ENCODE results near the gene LCE5A.

The LCE5A gene

DNA sequence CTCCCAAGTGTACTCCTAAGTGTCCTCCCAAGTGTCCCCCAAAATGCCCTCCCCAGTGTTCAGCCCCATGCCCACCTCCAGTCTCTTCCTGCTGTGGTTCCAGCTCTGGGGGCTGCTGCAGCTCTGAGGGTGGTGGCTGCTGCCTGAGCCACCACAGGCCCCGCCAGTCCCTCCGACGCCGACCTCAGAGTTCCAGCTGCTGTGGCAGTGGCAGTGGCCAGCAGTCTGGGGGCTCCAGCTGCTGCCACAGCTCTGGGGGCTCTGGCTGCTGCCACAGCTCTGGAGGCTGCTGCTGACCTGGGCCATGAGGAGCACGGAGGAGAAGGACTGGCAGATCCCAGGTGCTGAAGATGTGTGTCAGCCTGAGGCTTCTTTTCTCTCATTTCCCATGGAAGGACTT is 993 bp downstream of the LCE5A start:
- H3K4me1 ChIP-seq (ENCODE audit: control insufficient read depth, insufficient read depth, low read depth, low read length) = no peaks in the 10 kb centered on the region
- no peak overlapping the region for H3K18ac ChIP-seq (ENCODE audit: low read depth in 1 of 2, low read length in 2 of 2)
- H3K4me2 ChIP-seq (ENCODE audit: low read length, poor library complexity, severe bottlenecking) = no peak overlapping the region
- H3K27ac ChIP-seq (ENCODE audit: low read length, poor library complexity, severe bottlenecking) = no peak overlapping the region
- H3K23ac ChIP-seq (ENCODE audit: low read length in 2 of 2) = no peak overlapping the region
- H3K4ac ChIP-seq (ENCODE audit: low read depth in 1 of 2, low read length in 2 of 2) = no peak overlapping the region
- no peak for DNase-seq
- H3K9me3 ChIP-seq (ENCODE audit: control insufficient read depth, low read length) = no peaks in the 10 kb centered on the region
- H3K14ac ChIP-seq (ENCODE audit: low read length in 2 of 2) = no peak overlapping the region
- no peak overlapping the region for H3K9ac ChIP-seq (ENCODE audit: low read length)
- H4K8ac ChIP-seq (ENCODE audit: low read length) = no peak overlapping the region
- 79% methylated on average over 4 of the region's 5 CpGs for WGBS
- H3K36me3 ChIP-seq (ENCODE audit: control insufficient read depth in 1 of 2, insufficient read depth in 2 of 2, low read depth in 1 of 2, low read length in 2 of 2) = no peaks in the 10 kb centered on the region
- H2BK5ac ChIP-seq (ENCODE audit: low read depth, low read length, poor library complexity, severe bottlenecking) = no peak overlapping the region
- no peak overlapping the region for H2BK12ac ChIP-seq (ENCODE audit: low read length in 2 of 2)
- H3K79me1 ChIP-seq (replicated peaks; ENCODE audit: low read length, poor library complexity, severe bottlenecking) = no peaks in the 10 kb centered on the region
- H4K91ac ChIP-seq (ENCODE audit: low read length) = no peak overlapping the region
- H2BK15ac ChIP-seq (ENCODE audit: low read depth, poor library complexity, severe bottlenecking) = no peak overlapping the region
- H2AK5ac ChIP-seq (ENCODE audit: low read length, severe bottlenecking) = no peak overlapping the region
- no peak overlapping the region for H2AFZ ChIP-seq (ENCODE audit: low read depth, low read length)
- H3K4me3 ChIP-seq (ENCODE audit: insufficient read depth in 1 of 2, low read depth in 1 of 2, low read length in 2 of 2) = no peak overlapping the region
- no peak overlapping the region for H2BK120ac ChIP-seq (ENCODE audit: low read depth, low read length)
- H3K27me3 ChIP-seq (ENCODE audit: control insufficient read depth in 1 of 2, insufficient read depth in 1 of 2, low read length in 2 of 2) = peaks cover 0 to 79% of the 10 kb centered on the region in 2 experiments

DNA sequence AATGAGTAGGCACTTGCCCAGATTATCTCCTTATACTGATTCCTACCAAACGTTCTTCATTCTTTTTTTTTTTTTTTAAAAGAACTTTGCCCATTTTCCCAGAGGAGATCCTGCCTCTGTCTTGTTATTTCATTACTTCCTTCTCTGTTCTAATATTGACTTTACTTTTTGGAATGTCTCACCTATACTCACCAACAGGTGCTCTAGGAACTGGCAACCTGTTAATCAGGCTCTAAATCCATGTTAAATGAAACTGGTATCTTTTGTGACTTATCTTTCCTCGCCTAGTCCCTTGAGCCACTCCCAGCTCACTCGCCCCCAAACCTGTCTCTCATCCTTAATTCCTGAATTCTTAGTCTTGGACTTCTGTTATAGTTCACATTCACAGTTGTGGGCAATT is 2.5 kb downstream of the LCE5A start:
- no peak overlapping the region for H2BK5ac ChIP-seq (ENCODE audit: low read depth, low read length, poor library complexity, severe bottlenecking)
- no peak overlapping the region for H2AFZ ChIP-seq (ENCODE audit: low read depth, low read length)
- WGBS = 32% methylated on average over 3 of the region's 3 CpGs
- no peak overlapping the region for H3K14ac ChIP-seq (ENCODE audit: low read length in 2 of 2)
- no peak overlapping the region for H3K27ac ChIP-seq (ENCODE audit: low read length, poor library complexity, severe bottlenecking)
- H3K9me3 ChIP-seq (ENCODE audit: control insufficient read depth, low read length) = no peaks in the 10 kb centered on the region
- H3K79me1 ChIP-seq (replicated peaks; ENCODE audit: low read length, poor library complexity, severe bottlenecking) = no peaks in the 10 kb centered on the region
- H3K18ac ChIP-seq (ENCODE audit: low read depth in 1 of 2, low read length in 2 of 2) = no peak overlapping the region
- no peaks in the 10 kb centered on the region for H3K36me3 ChIP-seq (ENCODE audit: control insufficient read depth in 1 of 2, insufficient read depth in 2 of 2, low read depth in 1 of 2, low read length in 2 of 2)
- no peak overlapping the region for H3K23ac ChIP-seq (ENCODE audit: low read length in 2 of 2)
- no peak overlapping the region for H4K91ac ChIP-seq (ENCODE audit: low read length)
- no peak overlapping the region for H2BK120ac ChIP-seq (ENCODE audit: low read depth, low read length)
- no peak overlapping the region for H3K4me3 ChIP-seq (ENCODE audit: insufficient read depth in 1 of 2, low read depth in 1 of 2, low read length in 2 of 2)
- peaks cover 0 to 76% of the 10 kb centered on the region in 2 experiments for H3K27me3 ChIP-seq (ENCODE audit: control insufficient read depth in 1 of 2, insufficient read depth in 1 of 2, low read length in 2 of 2)
- no peak overlapping the region for H2AK5ac ChIP-seq (ENCODE audit: low read length, severe bottlenecking)
- DNase-seq = no peak
- no peak overlapping the region for H3K4ac ChIP-seq (ENCODE audit: low read depth in 1 of 2, low read length in 2 of 2)
- H3K4me2 ChIP-seq (ENCODE audit: low read length, poor library complexity, severe bottlenecking) = no peak overlapping the region
- no peaks in the 10 kb centered on the region for H3K4me1 ChIP-seq (ENCODE audit: control insufficient read depth, insufficient read depth, low read depth, low read length)
- H4K8ac ChIP-seq (ENCODE audit: low read length) = no peak overlapping the region
- H2BK12ac ChIP-seq (ENCODE audit: low read length in 2 of 2) = no peak overlapping the region
- H2BK15ac ChIP-seq (ENCODE audit: low read depth, poor library complexity, severe bottlenecking) = no peak overlapping the region
- no peak overlapping the region for H3K9ac ChIP-seq (ENCODE audit: low read length)

DNA sequence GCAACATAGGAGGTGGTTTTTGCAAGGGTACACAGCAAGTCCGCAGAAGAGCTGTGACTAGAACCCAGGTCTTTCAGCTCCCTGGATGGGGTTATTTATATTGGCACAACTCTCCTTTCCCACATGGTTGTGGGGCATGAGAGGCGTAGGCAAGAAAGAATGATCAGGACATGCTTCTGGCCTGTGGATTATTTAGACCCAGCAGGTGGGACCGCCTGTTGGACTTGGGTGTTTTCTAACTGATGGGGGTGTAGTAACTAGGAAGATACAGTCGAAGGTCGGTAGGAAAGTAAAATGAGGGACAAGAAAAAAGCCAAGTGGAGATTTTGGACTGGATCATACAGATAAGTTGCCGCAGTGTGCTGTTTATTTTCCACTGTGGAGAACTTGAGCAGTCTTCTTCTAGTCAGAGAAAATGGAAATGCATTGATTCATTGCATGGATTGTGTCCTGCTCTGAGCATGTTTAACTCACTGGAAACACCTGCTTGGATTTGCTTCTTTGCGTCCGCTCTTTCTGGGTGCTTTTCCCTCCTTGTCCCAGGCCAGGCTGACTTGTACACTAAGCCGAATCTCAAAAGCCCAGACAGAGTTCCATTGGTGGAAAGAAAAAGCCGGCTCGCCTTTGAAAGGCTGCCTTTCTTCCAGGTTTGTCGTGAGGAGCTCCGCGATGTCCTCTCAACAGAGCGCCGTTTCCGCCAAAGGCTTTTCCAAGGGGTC is 4.3 kb downstream of the LCE5A start:
- no peak overlapping the region for H3K4ac ChIP-seq (ENCODE audit: low read depth in 1 of 2, low read length in 2 of 2)

DNA sequence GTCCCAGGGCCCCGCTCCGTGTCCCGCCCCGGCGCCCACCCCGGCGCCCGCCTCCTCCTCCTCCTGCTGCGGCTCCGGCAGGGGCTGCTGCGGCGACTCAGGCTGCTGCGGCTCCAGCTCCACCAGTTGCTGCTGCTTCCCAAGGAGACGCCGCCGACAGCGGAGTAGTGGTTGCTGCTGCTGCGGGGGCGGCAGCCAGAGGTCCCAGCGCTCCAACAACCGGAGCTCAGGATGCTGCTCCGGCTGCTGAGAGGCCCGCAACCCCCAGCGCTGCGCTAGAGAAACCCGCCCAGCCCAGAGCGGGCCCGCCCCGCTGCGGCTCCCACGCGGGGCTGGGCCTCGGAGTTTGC is 4.8 kb downstream of the LCE5A start:
- H4K8ac ChIP-seq (ENCODE audit: low read length) = no peak overlapping the region
- no peak overlapping the region for H2BK12ac ChIP-seq (ENCODE audit: low read length in 2 of 2)
- H3K4ac ChIP-seq (ENCODE audit: low read depth in 1 of 2, low read length in 2 of 2) = no peak overlapping the region
- no peak overlapping the region for H2AK5ac ChIP-seq (ENCODE audit: low read length, severe bottlenecking)
- no peak overlapping the region for H2BK15ac ChIP-seq (ENCODE audit: low read depth, poor library complexity, severe bottlenecking)
- H3K14ac ChIP-seq (ENCODE audit: low read length in 2 of 2) = no peak overlapping the region
- WGBS = 90% methylated on average over 33 of the region's 33 CpGs
- H3K36me3 ChIP-seq (ENCODE audit: control insufficient read depth in 1 of 2, insufficient read depth in 2 of 2, low read depth in 1 of 2, low read length in 2 of 2) = no peaks in the 10 kb centered on the region
- H3K4me3 ChIP-seq (ENCODE audit: insufficient read depth in 1 of 2, low read depth in 1 of 2, low read length in 2 of 2) = peak overlapping the region in 1 of 2 experiments; percentile 46
- no peak overlapping the region for H3K27ac ChIP-seq (ENCODE audit: low read length, poor library complexity, severe bottlenecking)
- DNase-seq = no peak
- H3K27me3 ChIP-seq (ENCODE audit: control insufficient read depth in 1 of 2, insufficient read depth in 1 of 2, low read length in 2 of 2) = peaks cover 0 to 64% of the 10 kb centered on the region in 2 experiments
- H3K9me3 ChIP-seq (ENCODE audit: control insufficient read depth, low read length) = no peaks in the 10 kb centered on the region
- H3K9ac ChIP-seq (ENCODE audit: low read length) = no peak overlapping the region
- H3K79me1 ChIP-seq (replicated peaks; ENCODE audit: low read length, poor library complexity, severe bottlenecking) = no peaks in the 10 kb centered on the region
- no peaks in the 10 kb centered on the region for H3K4me1 ChIP-seq (ENCODE audit: control insufficient read depth, insufficient read depth, low read depth, low read length)
- H2AFZ ChIP-seq (ENCODE audit: low read depth, low read length) = no peak overlapping the region
- H4K91ac ChIP-seq (ENCODE audit: low read length) = no peak overlapping the region
- no peak overlapping the region for H3K4me2 ChIP-seq (ENCODE audit: low read length, poor library complexity, severe bottlenecking)
- no peak overlapping the region for H3K18ac ChIP-seq (ENCODE audit: low read depth in 1 of 2, low read length in 2 of 2)
- H3K23ac ChIP-seq (ENCODE audit: low read length in 2 of 2) = no peak overlapping the region
- no peak overlapping the region for H2BK120ac ChIP-seq (ENCODE audit: low read depth, low read length)
- no peak overlapping the region for H2BK5ac ChIP-seq (ENCODE audit: low read depth, low read length, poor library complexity, severe bottlenecking)

More for the DNA sequence above, 4.3 kb downstream of the LCE5A start:
- Histone ChIP-seq H3K9ac (ENCODE audit: low read length) (no peak overlapping the region), H2BK120ac (ENCODE audit: low read depth, low read length) (no peak overlapping the region), H2BK12ac (ENCODE audit: low read length in 2 of 2) (no peak overlapping the region), H3K4me3 (ENCODE audit: insufficient read depth in 1 of 2, low read depth in 1 of 2, low read length in 2 of 2) (peak overlapping the region in 1 of 2 experiments; percentile 46), H2BK5ac (ENCODE audit: low read depth, low read length, poor library complexity, severe bottlenecking) (no peak overlapping the region), H4K91ac (ENCODE audit: low read length) (no peak overlapping the region), H3K27ac (ENCODE audit: low read length, poor library complexity, severe bottlenecking) (no peak overlapping the region), H3K18ac (ENCODE audit: low read depth in 1 of 2, low read length in 2 of 2) (no peak overlapping the region), H3K4me2 (ENCODE audit: low read length, poor library complexity, severe bottlenecking) (no peak overlapping the region), H3K9me3 (ENCODE audit: control insufficient read depth, low read length) (no peaks in the 10 kb centered on the region), H2AFZ (ENCODE audit: low read depth, low read length) (no peak overlapping the region), H3K27me3 (ENCODE audit: control insufficient read depth in 1 of 2, insufficient read depth in 1 of 2, low read length in 2 of 2) (peaks cover 0 to 68% of the 10 kb centered on the region in 2 experiments), H2BK15ac (ENCODE audit: low read depth, poor library complexity, severe bottlenecking) (no peak overlapping the region), H3K79me1 (replicated peaks; ENCODE audit: low read length, poor library complexity, severe bottlenecking) (no peaks in the 10 kb centered on the region), H2AK5ac (ENCODE audit: low read length, severe bottlenecking) (no peak overlapping the region), H4K8ac (ENCODE audit: low read length) (no peak overlapping the region), H3K4me1 (ENCODE audit: control insufficient read depth, insufficient read depth, low read depth, low read length) (no peaks in the 10 kb centered on the region), H3K14ac (ENCODE audit: low read length in 2 of 2) (no peak overlapping the region), H3K36me3 (ENCODE audit: control insufficient read depth in 1 of 2, insufficient read depth in 2 of 2, low read depth in 1 of 2, low read length in 2 of 2) (no peaks in the 10 kb centered on the region), H3K23ac (ENCODE audit: low read length in 2 of 2) (no peak overlapping the region)
- no peak for DNase-seq
- 89% methylated on average over 17 of the region's 17 CpGs for WGBS

Data from mesenchymal stem cell (in vitro differentiated cells and primary cell).